ENCODE measurements around the gene ATP6V1G3.

- no peak for TF ChIP-seq POLR2A (IDR thresholded peaks at IDR 0.05)
- no peak for TF ChIP-seq CTCF (IDR thresholded peaks at IDR 0.05)
- no peak for TF ChIP-seq POLR2AphosphoS5 (IDR thresholded peaks at IDR 0.05)
- TF ChIP-seq EP300 (IDR thresholded peaks at IDR 0.05) = no peak
Measured at GRCh38 chr1:198486903-198487302, 53.6 kb downstream of the ATP6V1G3 start.

Measured in gastroesophageal sphincter (tissue), 3 donors.